Fibroblast of lung (primary cell): ENCODE data around the gene ETFA. TPM values are rescaled to one million over a fixed set of nuclear protein-coding genes. Genes with fewer than 3 reads are reported as not detected.
A peak's percentile ranks its signal among the peaks of the same experiment; 100 is the strongest.

ENCODE experiments used
- DNase-seq, 2 donors: peaks; one replicate each; pipeline versions ENCODE4 v3.0.0 to v3.0.0-alpha.2; 2010; ENCODE audit warnings: low read depth in 2 of 2
- H2AFZ ChIP-seq: 2 replicates; pipeline ENCODE4 v1.5.1; 2012; ENCODE audit warnings: low read length, control low read depth, inconsistent platforms
- H3K27ac ChIP-seq: 2 replicates; pipeline ENCODE4 v1.5.1; 2011; ENCODE audit warnings: low read length, control low read depth; ENCODE audit not compliant: insufficient read depth
- H3K27me3 ChIP-seq: 2 replicates; pipeline ENCODE4 v1.5.1; 2011; ENCODE audit warnings: mild to moderate bottlenecking, low read length; ENCODE audit not compliant: control insufficient read depth, insufficient read depth
- H3K36me3 ChIP-seq: 2 replicates; pipeline ENCODE4 v1.5.1; 2011; ENCODE audit warnings: low read length; ENCODE audit not compliant: control insufficient read depth, insufficient read depth
- H3K4me1 ChIP-seq: 2 replicates; pipeline ENCODE4 v1.5.1; 2011; ENCODE audit warnings: low read length; ENCODE audit not compliant: control insufficient read depth, insufficient read depth; ENCODE audit errors: extremely low read depth
- H3K4me2 ChIP-seq: 2 replicates; pipeline ENCODE4 v1.5.1; 2011; ENCODE audit warnings: low read length, control low read depth; ENCODE audit not compliant: insufficient read depth; ENCODE audit errors: extremely low read depth
- H3K4me3 ChIP-seq, 4 experiments: fragments of 200-600 bp in 1 of 4; sonication (generic) in 1 of 4; replicated peaks in 1 of 4; 2 replicates each; pipeline ENCODE4 v1.5.1; 2011 to 2016; ENCODE audit warnings: low read length in 4 of 4, low read depth in 3 of 4, mild to moderate bottlenecking in 3 of 4, control low read depth in 2 of 4, inconsistent platforms in 1 of 4, mixed read lengths in 1 of 4; ENCODE audit not compliant: insufficient read depth in 1 of 4; ENCODE audit errors: control extremely low read depth in 1 of 4
- H3K79me2 ChIP-seq: 2 replicates; pipeline ENCODE4 v1.5.1; 2012; ENCODE audit warnings: mild to moderate bottlenecking, low read length, inconsistent platforms; ENCODE audit not compliant: control insufficient read depth, insufficient read depth
- H3K9ac ChIP-seq: 2 replicates; pipeline ENCODE4 v1.5.1; 2011; ENCODE audit warnings: mild to moderate bottlenecking, low read length, control low read depth; ENCODE audit not compliant: insufficient read depth
- H3K9me3 ChIP-seq: 2 replicates; pipeline ENCODE4 v1.5.1; 2012; ENCODE audit warnings: low read depth, low read length; ENCODE audit not compliant: control insufficient read depth, insufficient read depth
- H4K20me1 ChIP-seq: 2 replicates; pipeline ENCODE4 v1.5.1; 2011; ENCODE audit warnings: low read length; ENCODE audit not compliant: control insufficient read depth, insufficient read depth; ENCODE audit errors: extremely low read depth
- EZH2 ChIP-seq: IDR thresholded peaks from 2 replicates; pipeline ENCODE4 v1.5.1; 2012; ENCODE audit warnings: low read length, control low read depth, mild to moderate bottlenecking; ENCODE audit errors: missing control alignments
- polyA plus RNA-seq, 2 donors: library from polyadenylated mRNA; depleted of rRNA in 1 of 2; stranded (reverse) in 1 of 2; unstranded in 1 of 2; fragments of >200 nt; gene quantifications; 2 replicates each; pipeline ENCODE4 v1.2.1, GENCODE V29; 2011 to 2012; ENCODE audit warnings: missing spikeins in 1 of 2
- total RNA-seq: library from RNA; depleted of rRNA; stranded (reverse); fragments of >200 nt; gene quantifications from 2 replicates; pipeline ENCODE4 v1.2.1, GENCODE V29; 2014
- TF ChIP-seq, protein P1 (sequence below), 2 donors: IDR thresholded peaks in 1 of 2; conservative IDR thresholded peaks in 1 of 2; 1 replicate in 1 of 2; 2 replicates in 1 of 2; pipeline ENCODE4 v1.5.1; 2011 to 2012; ENCODE audit warnings: low read length in 2 of 2, control low read depth in 1 of 2, inconsistent platforms in 1 of 2, low read depth in 1 of 2, mild to moderate bottlenecking in 1 of 2

ETFA gene
- total and polyA plus RNA-seq, 2 donors (not counting 1 experiment from before 2014, with no cell fraction given), result 129 to 161 TPM

DNA sequence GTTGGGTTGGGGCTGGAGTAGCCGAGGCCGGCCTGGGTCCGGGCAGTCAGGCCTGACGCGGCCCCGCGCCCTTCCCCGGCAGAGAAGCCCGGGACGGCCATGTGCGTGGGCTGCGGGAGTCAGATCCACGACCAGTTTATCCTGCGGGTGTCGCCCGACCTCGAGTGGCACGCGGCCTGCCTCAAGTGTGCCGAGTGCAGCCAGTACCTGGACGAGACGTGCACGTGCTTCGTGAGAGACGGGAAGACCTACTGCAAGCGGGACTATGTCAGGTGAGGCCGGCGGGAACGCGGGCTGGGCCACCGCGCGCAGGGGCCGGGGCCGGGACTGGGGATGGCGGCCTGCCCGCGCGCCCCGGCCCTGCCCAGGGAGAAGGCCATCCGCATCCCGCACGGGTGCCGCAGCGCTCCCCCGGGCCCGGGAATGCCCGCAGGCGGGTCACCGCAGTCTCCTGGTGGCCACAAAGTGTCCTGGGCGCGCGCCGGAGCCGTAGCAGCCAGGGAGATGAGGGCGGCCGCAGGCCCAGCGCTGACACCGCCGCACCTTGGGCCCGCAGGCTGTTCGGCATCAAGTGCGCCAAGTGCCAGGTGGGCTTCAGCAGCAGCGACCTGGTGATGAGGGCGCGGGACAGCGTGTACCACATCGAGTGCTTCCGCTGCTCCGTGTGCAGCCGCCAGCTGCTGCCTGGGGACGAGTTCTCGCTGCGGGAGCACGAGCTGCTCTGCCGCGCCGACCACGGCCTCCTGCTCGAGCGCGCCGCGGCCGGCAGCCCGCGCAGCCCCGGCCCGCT is 26.6 kb upstream of the ETFA start:
- no peak for DNase-seq
- TF ChIP-seq, protein P1, sequence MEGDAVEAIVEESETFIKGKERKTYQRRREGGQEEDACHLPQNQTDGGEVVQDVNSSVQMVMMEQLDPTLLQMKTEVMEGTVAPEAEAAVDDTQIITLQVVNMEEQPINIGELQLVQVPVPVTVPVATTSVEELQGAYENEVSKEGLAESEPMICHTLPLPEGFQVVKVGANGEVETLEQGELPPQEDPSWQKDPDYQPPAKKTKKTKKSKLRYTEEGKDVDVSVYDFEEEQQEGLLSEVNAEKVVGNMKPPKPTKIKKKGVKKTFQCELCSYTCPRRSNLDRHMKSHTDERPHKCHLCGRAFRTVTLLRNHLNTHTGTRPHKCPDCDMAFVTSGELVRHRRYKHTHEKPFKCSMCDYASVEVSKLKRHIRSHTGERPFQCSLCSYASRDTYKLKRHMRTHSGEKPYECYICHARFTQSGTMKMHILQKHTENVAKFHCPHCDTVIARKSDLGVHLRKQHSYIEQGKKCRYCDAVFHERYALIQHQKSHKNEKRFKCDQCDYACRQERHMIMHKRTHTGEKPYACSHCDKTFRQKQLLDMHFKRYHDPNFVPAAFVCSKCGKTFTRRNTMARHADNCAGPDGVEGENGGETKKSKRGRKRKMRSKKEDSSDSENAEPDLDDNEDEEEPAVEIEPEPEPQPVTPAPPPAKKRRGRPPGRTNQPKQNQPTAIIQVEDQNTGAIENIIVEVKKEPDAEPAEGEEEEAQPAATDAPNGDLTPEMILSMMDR (conservative IDR thresholded peaks at IDR 0.05 in 1 of 2, IDR thresholded peaks at IDR 0.05 in 1 of 2; ENCODE audit: low read depth in 1 of 2, low read length in 2 of 2), result no peak
- peak; percentile 98 for TF ChIP-seq EZH2
- no peak overlapping the region for H2AFZ ChIP-seq
- H3K79me2 ChIP-seq, result no peaks in the 10 kb centered on the region
- no peak overlapping the region for H3K4me2 ChIP-seq
- H3K36me3 ChIP-seq, result no peaks in the 10 kb centered on the region
- H3K27ac ChIP-seq, result no peak overlapping the region
- peak overlapping the region in 2 of 4 experiments; percentile 44 to 75 for H3K4me3 ChIP-seq
- H4K20me1 ChIP-seq, result no peaks in the 10 kb centered on the region
- no peaks in the 10 kb centered on the region for H3K4me1 ChIP-seq
- H3K9me3 ChIP-seq, result no peaks in the 10 kb centered on the region
- no peak overlapping the region for H3K9ac ChIP-seq
- peaks cover 82% of the 10 kb centered on the region for H3K27me3 ChIP-seq

DNA sequence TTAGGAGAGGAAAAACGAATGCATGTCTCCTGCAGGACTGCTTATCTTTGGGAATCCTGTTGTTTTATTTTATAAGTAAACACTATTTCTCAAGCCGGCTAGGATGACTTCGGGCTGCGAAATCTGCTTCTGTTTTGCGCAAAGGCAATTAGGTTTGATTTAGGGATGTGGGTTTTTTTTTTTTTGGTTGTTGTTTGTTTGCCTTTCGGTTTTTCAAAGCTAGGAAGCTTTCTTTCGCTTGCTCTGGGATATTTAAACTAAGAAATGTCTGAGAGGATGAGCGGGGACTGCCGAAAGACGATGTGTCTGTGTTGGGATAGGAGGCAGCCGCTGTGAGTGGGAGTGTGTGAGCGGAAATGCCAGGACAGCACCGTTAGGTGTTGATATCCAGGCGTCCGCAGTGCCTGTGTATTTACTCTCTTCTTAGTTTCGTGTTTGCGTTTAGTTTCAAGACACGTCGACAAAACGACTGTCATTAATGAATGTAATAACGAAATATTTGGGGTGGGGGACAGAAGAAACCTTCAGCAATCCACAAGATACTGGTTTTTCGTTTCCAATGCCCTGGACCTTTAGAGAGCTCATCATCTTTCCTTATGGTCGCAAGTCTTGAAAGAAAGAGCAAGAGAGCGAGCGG is 25.9 kb upstream of the ETFA start:
- no peak overlapping the region for H3K27ac ChIP-seq
- no peaks in the 10 kb centered on the region for H3K9me3 ChIP-seq
- H3K4me3 ChIP-seq, result peak overlapping the region in 2 of 4 experiments; percentile 44 to 75
- no peaks in the 10 kb centered on the region for H4K20me1 ChIP-seq
- H3K9ac ChIP-seq, result no peak overlapping the region
- H3K79me2 ChIP-seq, result no peaks in the 10 kb centered on the region
- no peaks in the 10 kb centered on the region for H3K36me3 ChIP-seq
- TF ChIP-seq EZH2, result peak; percentile 49
- TF ChIP-seq, protein P1 (conservative IDR thresholded peaks at IDR 0.05 in 1 of 2, IDR thresholded peaks at IDR 0.05 in 1 of 2; ENCODE audit: low read depth in 1 of 2, low read length in 2 of 2), result no peak
- no peak overlapping the region for H3K4me2 ChIP-seq
- no peak overlapping the region for H2AFZ ChIP-seq
- peak in 1 of 2 donors; percentile 45 for DNase-seq
- peaks cover 78% of the 10 kb centered on the region for H3K27me3 ChIP-seq
- no peaks in the 10 kb centered on the region for H3K4me1 ChIP-seq

DNA sequence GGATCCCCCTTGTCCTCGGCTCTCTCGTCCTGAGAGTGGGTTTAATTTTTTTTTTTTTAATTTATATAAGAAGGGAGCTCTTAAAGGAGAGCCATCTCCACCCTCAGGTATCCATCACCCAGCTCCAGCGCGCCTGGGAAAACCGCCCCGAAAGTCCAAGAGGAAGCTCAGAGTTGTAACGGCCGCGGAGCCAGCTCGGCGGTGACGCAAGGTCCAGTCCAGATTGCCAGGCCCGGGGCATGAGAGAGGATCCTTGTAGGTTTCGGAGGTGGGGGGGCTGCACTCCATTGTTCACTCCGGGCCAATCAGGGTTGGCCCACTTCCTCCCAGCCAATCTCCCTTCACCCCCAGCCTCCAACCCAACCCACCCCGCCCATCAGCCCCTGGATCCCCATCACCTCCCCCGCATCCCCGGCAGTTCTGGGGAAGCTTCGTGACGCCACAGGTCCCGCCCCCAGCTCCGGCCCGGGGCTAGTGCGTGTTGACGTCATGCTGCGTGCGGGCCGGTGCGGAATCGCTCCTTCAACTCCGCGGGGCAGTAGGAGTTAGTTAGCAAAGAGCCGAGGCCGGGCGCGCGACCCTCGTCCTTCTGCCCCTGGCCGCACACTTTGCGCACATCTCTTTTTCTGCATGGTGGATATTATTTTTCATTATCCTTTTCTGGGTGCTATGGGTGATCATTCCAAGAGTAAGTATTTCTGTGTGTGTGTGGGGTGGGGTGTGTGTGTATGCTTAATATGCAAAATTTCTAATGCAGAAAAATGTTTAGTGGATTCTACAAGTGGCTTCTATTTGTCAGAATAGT is 25.2 kb upstream of the ETFA start, which contains the start of gene ISL2:
ISL2 (plus strand) TSS at position 520 of the 805 bp plus-strand sequence; CDS start at position 631, 111 bp downstream.
- no peak within 1 kb of the TSS for H3K27ac ChIP-seq
- no peaks in the 10 kb centered on the region for H3K4me1 ChIP-seq
- H3K9me3 ChIP-seq, result no peaks in the 10 kb centered on the region
- no peaks in the 10 kb centered on the region for H4K20me1 ChIP-seq
- no peak within 1 kb of the TSS for H2AFZ ChIP-seq
- TF ChIP-seq EZH2, result no peak
- TF ChIP-seq, protein P1 (conservative IDR thresholded peaks at IDR 0.05 in 1 of 2, IDR thresholded peaks at IDR 0.05 in 1 of 2; ENCODE audit: low read depth in 1 of 2, low read length in 2 of 2), result no peak
- DNase-seq, result peak; percentile 36 to 89
- no peak within 1 kb of the TSS for H3K9ac ChIP-seq
- peaks cover 71% of the 10 kb centered on the region for H3K27me3 ChIP-seq
- peak within 1 kb of the TSS; percentile 41 for H3K4me2 ChIP-seq
- no peaks in the 10 kb centered on the region for H3K79me2 ChIP-seq
- H3K4me3 ChIP-seq, result peak within 1 kb of the TSS in 3 of 4 experiments; percentile 11 to 75 (median 44)
- H3K36me3 ChIP-seq, result no peaks in the 10 kb centered on the region
